Anterior cingulate cortex (tissue), 58 donors: ENCODE results near the gene TK2.

ENCODE experiments used
- DNase-seq, 58 donors: peaks; one replicate each; lab custom pipeline; 2025; lab: John Stamatoyannopoulos, UW

The TK2 gene

GRCh38 chr16:66489385-66489784, 60.5 kb downstream of the TK2 start:
- DNase-seq: no peak

- no peak for DNase-seq
These were observed 61.4 kb downstream of the TK2 start for GRCh38 chr16:66488505-66488904.

- DNase-seq: no peak
These were observed 62.2 kb downstream of the TK2 start for GRCh38 chr16:66487580-66488275.

GRCh38 chr16:66486773-66487579, 62.9 kb downstream of the TK2 start:
- peak in 6 of 58 donors; percentile 19 to 50 (median 28) for DNase-seq

- no peak for DNase-seq
These were observed 63.6 kb downstream of the TK2 start for GRCh38 chr16:66486199-66486772.

- DNase-seq: no peak
These were observed 64.5 kb downstream of the TK2 start for GRCh38 chr16:66485376-66485775.

- DNase-seq: no peak
These were observed 65.3 kb downstream of the TK2 start for GRCh38 chr16:66484453-66485213.

- peak in 52 of 58 donors; percentile 13 to 75 (median 48) for DNase-seq
These were observed 66.1 kb downstream of the TK2 start for GRCh38 chr16:66483689-66484452.

GRCh38 chr16:66481943-66482390, 68.0 kb downstream of the TK2 start:
- no peak for DNase-seq

GRCh38 chr16:66481081-66481942, 68.6 kb downstream of the TK2 start:
- DNase-seq: no peak

- no peak for DNase-seq
These were observed 69.4 kb downstream of the TK2 start for GRCh38 chr16:66480265-66481080.

- no peak for DNase-seq
These were observed 70.2 kb downstream of the TK2 start for GRCh38 chr16:66479661-66480264.

GRCh38 chr16:66478733-66479511, 71.0 kb downstream of the TK2 start:
- peak in 37 of 58 donors; percentile 17 to 73 (median 36) for DNase-seq

- no peak for DNase-seq
These were observed 72.8 kb downstream of the TK2 start for GRCh38 chr16:66477028-66477515.

- no peak for DNase-seq
These were observed 73.4 kb downstream of the TK2 start for GRCh38 chr16:66476328-66477027.

GRCh38 chr16:66475232-66475631, 74.7 kb downstream of the TK2 start:
- DNase-seq: no peak
